ENCODE results near the gene JADE2.

DNA sequence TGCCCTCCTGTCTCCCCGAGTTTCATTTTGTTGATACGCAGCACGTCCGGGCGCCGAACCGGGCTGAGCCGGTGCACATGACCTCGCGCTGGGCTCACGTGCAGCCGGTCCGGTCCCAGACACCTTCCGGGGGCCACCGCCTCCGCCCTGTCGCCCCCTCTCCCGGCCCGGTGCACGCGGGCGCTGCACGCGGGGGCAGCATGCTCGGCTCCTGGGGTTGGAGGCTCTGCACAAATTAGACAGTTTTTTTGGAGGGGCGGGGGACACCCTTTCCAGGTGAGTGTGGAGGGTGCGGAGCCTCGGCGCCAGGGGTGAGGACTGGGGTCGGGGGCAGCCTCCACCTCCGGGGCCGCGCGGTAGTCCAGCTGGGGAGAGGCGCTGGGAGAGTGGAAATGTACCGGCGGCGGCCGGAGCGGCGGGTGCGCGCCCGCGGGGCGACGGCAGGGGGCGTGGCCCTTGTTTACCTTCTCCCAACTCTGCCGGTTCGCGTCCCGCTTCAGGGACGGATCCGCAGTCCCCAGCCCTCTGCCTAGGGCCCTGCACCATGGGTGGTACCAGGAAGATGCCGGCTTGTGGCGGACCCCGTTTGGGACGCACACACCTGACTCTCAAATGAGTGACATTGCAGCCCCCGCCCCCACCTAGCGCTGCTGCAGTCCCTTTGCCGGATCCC is 1.1 kb downstream of the JADE2 start:
- TF ChIP-seq, protein P1, sequence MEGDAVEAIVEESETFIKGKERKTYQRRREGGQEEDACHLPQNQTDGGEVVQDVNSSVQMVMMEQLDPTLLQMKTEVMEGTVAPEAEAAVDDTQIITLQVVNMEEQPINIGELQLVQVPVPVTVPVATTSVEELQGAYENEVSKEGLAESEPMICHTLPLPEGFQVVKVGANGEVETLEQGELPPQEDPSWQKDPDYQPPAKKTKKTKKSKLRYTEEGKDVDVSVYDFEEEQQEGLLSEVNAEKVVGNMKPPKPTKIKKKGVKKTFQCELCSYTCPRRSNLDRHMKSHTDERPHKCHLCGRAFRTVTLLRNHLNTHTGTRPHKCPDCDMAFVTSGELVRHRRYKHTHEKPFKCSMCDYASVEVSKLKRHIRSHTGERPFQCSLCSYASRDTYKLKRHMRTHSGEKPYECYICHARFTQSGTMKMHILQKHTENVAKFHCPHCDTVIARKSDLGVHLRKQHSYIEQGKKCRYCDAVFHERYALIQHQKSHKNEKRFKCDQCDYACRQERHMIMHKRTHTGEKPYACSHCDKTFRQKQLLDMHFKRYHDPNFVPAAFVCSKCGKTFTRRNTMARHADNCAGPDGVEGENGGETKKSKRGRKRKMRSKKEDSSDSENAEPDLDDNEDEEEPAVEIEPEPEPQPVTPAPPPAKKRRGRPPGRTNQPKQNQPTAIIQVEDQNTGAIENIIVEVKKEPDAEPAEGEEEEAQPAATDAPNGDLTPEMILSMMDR (IDR thresholded peaks at IDR 0.05), result no peak
- TF ChIP-seq POLR2A (IDR thresholded peaks at IDR 0.05), result no peak
